ENCODE data around the gene IRX3. TPM values are rescaled to one million over a fixed set of nuclear protein-coding genes. Genes with fewer than 3 reads are reported as not detected.
A peak's percentile ranks its signal among the peaks of the same experiment; 100 is the strongest.

The IRX3 gene
- total and polyA plus RNA-seq, 2 of the 8 experiments (the other 6 are each of a cell fraction or from before 2014, with no cell fraction given) = 0.50 to 1.6 TPM

DNA sequence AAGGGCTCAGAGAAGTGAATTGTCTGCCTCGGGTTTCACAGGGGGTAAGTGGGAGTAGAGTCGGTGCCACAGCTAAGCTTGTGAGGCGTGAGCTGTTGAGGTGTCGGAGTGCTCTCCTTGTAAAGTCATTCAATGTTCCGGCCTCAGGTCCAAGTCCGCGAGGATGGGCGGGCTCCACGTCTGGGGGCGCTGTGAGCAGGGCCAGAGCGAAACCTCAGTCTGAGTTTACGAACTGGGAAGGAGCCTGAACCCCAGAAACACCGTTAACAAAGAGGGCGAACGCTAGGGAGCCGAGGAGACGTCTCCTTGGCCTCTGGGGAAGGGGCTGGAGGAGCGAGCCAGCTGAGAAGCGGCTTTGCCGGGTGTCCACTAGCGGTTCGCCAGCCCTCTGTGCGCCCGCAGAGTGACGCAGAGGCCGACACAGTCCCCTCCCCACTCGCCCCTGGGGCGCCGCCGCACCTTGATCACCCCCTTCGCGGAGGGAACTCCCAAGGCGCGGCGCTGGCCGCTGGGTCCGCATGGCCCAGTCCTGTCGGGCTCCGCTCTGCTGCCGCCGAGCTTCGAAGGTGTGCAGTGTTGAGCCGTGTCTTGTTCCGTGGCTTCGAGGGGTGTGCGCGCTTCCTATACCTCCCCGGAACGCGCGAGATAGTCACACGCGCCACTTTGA, 4.9 kb downstream of the IRX3 start:
- no peak overlapping the region for H4K91ac ChIP-seq (replicated peaks; ENCODE audit: insufficient read length, low read length)
- H3K18ac ChIP-seq (ENCODE audit: extremely low read depth, low read length) = peak overlapping the region; percentile 62; the same call in 1 of the 2 replicates
- peaks cover 48 to 67% (median 62%) of the 10 kb centered on the region in 4 experiments for H3K27me3 ChIP-seq (replicated peaks in 1 of 4; ENCODE audit: control insufficient read depth in 3 of 4, extremely low read depth in 1 of 4, insufficient read depth in 3 of 4, low read length in 3 of 4)
- no peak overlapping the region; a peak in 1 of 7 replicates for H3K9ac ChIP-seq (replicated peaks in 1 of 4; ENCODE audit: extremely low read depth in 1 of 4, low read depth in 3 of 4, low read length in 3 of 4)
- H3K4me2 ChIP-seq (ENCODE audit: insufficient read depth in 1 of 2, low read depth in 2 of 2, low read length in 2 of 2) = peak overlapping the region; percentile 77 to 99
- no peak overlapping the region for H2AK5ac ChIP-seq (ENCODE audit: low read depth, low read length)
- no peak overlapping the region for H2BK120ac ChIP-seq (replicated peaks; ENCODE audit: low read depth, low read length)
- no peak overlapping the region for H3K23ac ChIP-seq (ENCODE audit: insufficient read length)
- DNase-seq (ENCODE audit: low read depth in 1 of 2, low spot score in 2 of 2) = peak in 1 of 2 experiments; percentile 71
- POLR2A ChIA-PET (ENCODE audit: partially characterized antibody) = interaction anchor here (1.1 to 1.4 kb wide), 2 partner anchors 355 to 649 kb away, joined by 3 to 6 read pairs; partner anchors contain the start of gene IRX5
- H4K5ac ChIP-seq (ENCODE audit: insufficient read length, low read depth, low read length) = no peak overlapping the region
- H3K23me2 ChIP-seq (ENCODE audit: low read depth, low read length) = peaks cover 21% of the 10 kb centered on the region; the same call in 1 of the 2 replicates
- CTCF ChIA-PET (ENCODE audit: partially characterized antibody) = interaction anchor here (0.6 to 3.2 kb wide), 23 partner anchors 8 to 977 kb away, joined by 3 to 21 read pairs (median 3); partner anchors contain the start of gene IRX5
- 4% methylated on average over 48 of the region's 53 CpGs; no CpG with 5 or more reads in 1 of the 2 experiments for WGBS, 2 experiments (ENCODE audit: extremely low coverage in 1 of 2, insufficient coverage in 1 of 2, insufficient read length in 1 of 2, insufficient replicate concordance in 2 of 2, low coverage in 1 of 2, low lambda C conversion rate in 2 of 2, missing lambda C conversion rate in 1 of 2)
- H2BK20ac ChIP-seq (ENCODE audit: low read length) = no peak overlapping the region
- H2AFZ ChIP-seq (ENCODE audit: low read length) = peak overlapping the region; percentile 66
- H2BK5ac ChIP-seq (ENCODE audit: low read depth, low read length) = no peak overlapping the region
- peaks cover 6 to 12% of the 10 kb centered on the region in 2 experiments for H4K20me1 ChIP-seq (replicated peaks in 1 of 2; ENCODE audit: control insufficient read depth in 1 of 2, insufficient read depth in 2 of 2, low read length in 2 of 2)
- peak overlapping the region; percentile 33; the same call in 1 of the 2 replicates for H2BK12ac ChIP-seq (ENCODE audit: low read depth, low read length)
- peak overlapping the region; percentile 30 to 93 (median 46) for H3K4me3 ChIP-seq (ENCODE audit: extremely low read depth in 1 of 4, insufficient read depth in 2 of 4, low read depth in 3 of 4, low read length in 4 of 4)
- no peak overlapping the region for H3K4ac ChIP-seq (replicated peaks; ENCODE audit: insufficient read length, low read depth, low read length)
- no peak overlapping the region for H3K27ac ChIP-seq (ENCODE audit: low read depth, low read length)
- no peak for FAIRE-seq
- no peaks in the 10 kb centered on the region for H3K79me2 ChIP-seq (ENCODE audit: control insufficient read depth in 1 of 2, insufficient read depth in 2 of 2, low read length in 2 of 2)
- no peaks in the 10 kb centered on the region for H3K9me3 ChIP-seq (ENCODE audit: insufficient read depth in 2 of 2, low read depth in 1 of 2, low read length in 1 of 2)
- peaks cover 0 to 18% (median 8%) of the 10 kb centered on the region in 4 experiments; a peak in 6 of 7 replicates for H3K4me1 ChIP-seq (replicated peaks in 1 of 4; ENCODE audit: control insufficient read depth in 3 of 4, insufficient read depth in 4 of 4, low read length in 3 of 4)
- no peak overlapping the region; the same call in 1 of the 2 replicates for H2BK15ac ChIP-seq (ENCODE audit: low read length)
- H3K56ac ChIP-seq (replicated peaks; ENCODE audit: insufficient read length, low read depth, low read length) = no peak overlapping the region
- H3K36me3 ChIP-seq (ENCODE audit: control insufficient read depth in 2 of 4, insufficient read depth in 4 of 4, low read length in 3 of 4) = no peaks in the 10 kb centered on the region; a peak in 1 of 8 replicates
- H3K79me1 ChIP-seq (ENCODE audit: low read depth, low read length) = no peaks in the 10 kb centered on the region
- no peak overlapping the region for H3K14ac ChIP-seq (ENCODE audit: insufficient read length)
- H4K8ac ChIP-seq (ENCODE audit: extremely low read depth, insufficient read depth, low read length) = peak overlapping the region; percentile 51; the same call in 1 of the 2 replicates
- TF ChIP-seq RFX5 (IDR thresholded peaks at IDR 0.05; ENCODE audit: borderline replicate concordance, low read depth, low read length) = no peak
- TF ChIP-seq NANOG (IDR thresholded peaks at IDR 0.05; ENCODE audit: insufficient read depth, low read depth, low read length, poor library complexity, severe bottlenecking) = no peak
- TF ChIP-seq CBX5 (IDR thresholded peaks at IDR 0.05; ENCODE audit: low read depth, low read length) = no peak
- peak; percentile 82 for TF ChIP-seq EZH2 (IDR thresholded peaks at IDR 0.05; ENCODE audit: low read depth, low read length, severe bottlenecking)

Data from H1 (cell line).